DMS114 treated with DMSO at 0.1 percent for 48 hours (cell line): Measurements from ENCODE around the gene ZNF106.

Experiments used
- DNase-seq: peaks from one replicate; lab custom pipeline; 2025; ENCODE audit not compliant: unreplicated experiment; lab: John Stamatoyannopoulos, UW

The ZNF106 gene

GRCh38 chr15:42482701-42483100 is 8.2 kb downstream of the ZNF106 start:
- DNase-seq = no peak

GRCh38 chr15:42474827-42475226 is 16.1 kb downstream of the ZNF106 start:
- no peak for DNase-seq

- DNase-seq = no peak
Observed at GRCh38 chr15:42471002-42471401, 19.9 kb downstream of the ZNF106 start.

- DNase-seq = no peak
Observed at GRCh38 chr15:42465520-42466259, 25.3 kb downstream of the ZNF106 start.

- DNase-seq = no peak
Observed at GRCh38 chr15:42461261-42461660, 29.7 kb downstream of the ZNF106 start.

GRCh38 chr15:42457445-42458442 is 33.2 kb downstream of the ZNF106 start:
- no peak for DNase-seq

GRCh38 chr15:42456971-42457370 is 34.0 kb downstream of the ZNF106 start:
- DNase-seq = no peak

GRCh38 chr15:42456531-42456930 is 34.4 kb downstream of the ZNF106 start:
- no peak for DNase-seq

- no peak for DNase-seq
Observed at GRCh38 chr15:42453826-42454225, 37.1 kb downstream of the ZNF106 start.

GRCh38 chr15:42450425-42450790 is 40.5 kb downstream of the ZNF106 start:
- DNase-seq = no peak

- no peak for DNase-seq
Observed at GRCh38 chr15:42449770-42450424, 41.0 kb downstream of the ZNF106 start.

GRCh38 chr15:42448281-42448680 is 42.7 kb downstream of the ZNF106 start:
- DNase-seq = no peak

- DNase-seq = no peak
Observed at GRCh38 chr15:42447599-42447998, 43.3 kb downstream of the ZNF106 start.

GRCh38 chr15:42445551-42445950 is 45.4 kb downstream of the ZNF106 start:
- no peak for DNase-seq

- no peak for DNase-seq
Observed at GRCh38 chr15:42444415-42445063, 46.4 kb downstream of the ZNF106 start.

GRCh38 chr15:42427429-42428223 is 63.3 kb downstream of the ZNF106 start:
- DNase-seq = no peak

GRCh38 chr15:42421376-42421775 is 69.6 kb downstream of the ZNF106 start:
- DNase-seq = no peak

GRCh38 chr15:42419369-42419768 is 71.6 kb downstream of the ZNF106 start:
- DNase-seq = no peak

GRCh38 chr15:42413920-42414319 is 77.0 kb downstream of the ZNF106 start:
- no peak for DNase-seq

GRCh38 chr15:42411884-42412283 is 79.1 kb downstream of the ZNF106 start:
- no peak for DNase-seq
